Panc1 (cell line): ENCODE measurements around the gene FAM187B. TPM values are rescaled to one million over a fixed set of nuclear protein-coding genes. Genes with fewer than 3 reads are reported as not detected.

Experiments
- ATAC-seq: fragments of 200-7000 bp; cut with Tn5 transposase; 2 replicates; pipeline ENCODE4 v1.9.1; 2020; ENCODE audit warnings: mild to moderate bottlenecking, moderate library complexity
- BruUV-seq: library from RNA; stranded (reverse); fragments of 400-500 nt; replicated peaks from 2 replicates; lab custom pipeline; 2021; lab: Mats Ljungman, UMichigan
- CTCF ChIA-PET: fragments of 300-600 bp; sonication (Branson Sonifier 250); formaldehyde crosslinking; loops from one replicate; lab custom pipeline; 2022; ENCODE audit warnings: antibody characterized with exemption; lab: Charles Lee
- POLR2A ChIA-PET: fragments of 300-600 bp; sonication (Branson Sonifier 250); formaldehyde crosslinking; loops from one replicate; lab custom pipeline; 2022; ENCODE audit warnings: antibody characterized with exemption; lab: Charles Lee
- DNase-seq: peaks from one replicate; pipeline ENCODE4 v3.0.0-alpha.2; 2010; ENCODE audit warnings: low read depth, low spot score
- H3K27ac ChIP-seq: 2 replicates; pipeline ENCODE4 v1.5.1; 2011; ENCODE audit warnings: mild to moderate bottlenecking, low read length, inconsistent platforms
- H3K27me3 ChIP-seq: fragments of 200-500 bp; sonication (Bioruptor generic); 2 replicates; pipeline ENCODE4 v1.6.0; 2014; ENCODE audit warnings: low read length, inconsistent platforms; ENCODE audit not compliant: control insufficient read depth, insufficient read depth
- H3K36me3 ChIP-seq: fragments of 200-500 bp; sonication (Bioruptor generic); 2 replicates; pipeline ENCODE4 v1.5.1; 2014; ENCODE audit warnings: inconsistent platforms, mild to moderate bottlenecking, low read length, moderate library complexity; ENCODE audit not compliant: control insufficient read depth, insufficient read depth
- H3K4me1 ChIP-seq: 2 replicates; pipeline ENCODE4 v1.5.1; 2011; ENCODE audit warnings: inconsistent platforms, mild to moderate bottlenecking, low read length, moderate library complexity; ENCODE audit not compliant: control insufficient read depth, insufficient read depth
- H3K4me3 ChIP-seq, 2 experiments: 2 replicates each; pipeline ENCODE4 v1.5.1; 2011 to 2012; ENCODE audit warnings: low read depth in 2 of 2, low read length in 2 of 2, mild to moderate bottlenecking in 2 of 2, inconsistent platforms in 1 of 2, moderate library complexity in 1 of 2
- H3K9me3 ChIP-seq: fragments of 200-500 bp; sonication (Bioruptor generic); 2 replicates; pipeline ENCODE4 v1.5.1; 2014; ENCODE audit warnings: low read depth, mild to moderate bottlenecking, inconsistent platforms, low read length, moderate library complexity; ENCODE audit not compliant: control insufficient read depth, insufficient read depth
- POLR2AphosphoS5 ChIP-seq: IDR thresholded peaks from 2 replicates; pipeline ENCODE4 v1.6.1; 2012; ENCODE audit warnings: mild to moderate bottlenecking, low read depth, low read length, moderate library complexity
- REST ChIP-seq, 2 experiments: IDR thresholded peaks; 2 replicates each; pipeline ENCODE4 v1.6.1; 2011 to 2012; ENCODE audit warnings: low read depth in 2 of 2, control low read depth in 1 of 2, low read length in 1 of 2, mild to moderate bottlenecking in 1 of 2, moderate library complexity in 1 of 2; ENCODE audit not compliant: insufficient read depth in 1 of 2
- SIN3A ChIP-seq: IDR thresholded peaks from 2 replicates; pipeline ENCODE4 v1.6.1; 2012; ENCODE audit warnings: low read depth, mild to moderate bottlenecking, low read length, moderate library complexity, borderline replicate concordance; ENCODE audit not compliant: insufficient read depth
- TCF7L2 ChIP-seq: IDR thresholded peaks from 2 replicates; pipeline ENCODE4 v1.6.1; 2011; ENCODE audit warnings: mild to moderate bottlenecking, low read depth, low read length, inconsistent platforms
- in situ Hi-C: cut with HindIII; loops from 2 replicates; pipeline ENCODE4 v1.10.0; 2016; ENCODE audit warnings: low sequenced_read_pairs, low pct_unique_long_range_greater_than_20kb
- intact Hi-C: fragments of 100-400 bp; cut with micrococcal nuclease; formaldehyde crosslinking; loops from one replicate; pipeline ENCODE4 v1.10.0; 2022; ENCODE audit not compliant: unreplicated experiment
- total RNA-seq: library from RNA; stranded (reverse); gene quantifications from one replicate; pipeline ENCODE4 v1.2.1, GENCODE V29; 2021; ENCODE audit not compliant: unreplicated experiment
- TF ChIP-seq, protein P1 (sequence below): fragments of 450-650 bp; IDR thresholded peaks from 2 replicates; pipeline ENCODE4 v1.5.1; 2017; ENCODE audit warnings: mild to moderate bottlenecking

FAM187B gene
- total RNA-seq, 1 experiment from 2014 or later: not detected

DNA sequence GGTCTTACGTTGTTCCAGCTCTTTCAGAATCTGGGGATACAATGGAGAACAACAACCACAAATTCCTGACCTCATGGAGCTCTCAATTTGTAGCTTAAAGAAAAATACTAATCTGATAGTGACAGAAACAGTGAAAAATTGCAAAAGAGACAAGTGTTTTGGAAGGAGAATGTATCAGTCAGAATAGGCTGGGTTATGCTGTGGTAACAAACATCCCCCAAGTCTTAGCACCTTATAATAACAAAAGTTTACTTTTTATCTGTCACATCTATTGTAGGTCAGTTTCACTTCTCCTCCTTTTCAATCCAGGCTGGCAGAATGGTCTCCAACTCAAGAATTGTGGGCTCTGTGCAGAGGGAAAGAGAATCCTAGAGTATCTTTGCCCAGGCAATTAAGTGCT, 9.5 kb downstream of the FAM187B start:
- Histone ChIP-seq H3K4me1 (peaks cover 3% of the 10 kb centered on the region; the same call in 1 of the 2 replicates), H3K27ac (no peak overlapping the region), H3K27me3 (no peaks in the 10 kb centered on the region; the same call in 1 of the 2 replicates), H3K36me3 (no peaks in the 10 kb centered on the region), H3K9me3 (no peaks in the 10 kb centered on the region), H3K4me3 (no peak overlapping the region)
- in situ Hi-C loops: no loop called here
- ChIA-PET POLR2A (no interaction called here), CTCF (no interaction called here)
- no peak for DNase-seq
- TF ChIP-seq TCF7L2 (no peak), REST (IDR thresholded peaks at IDR 0.05; ENCODE audit: insufficient read depth in 1 of 2, low read depth in 2 of 2, low read length in 1 of 2) (no peak), SIN3A (no peak), POLR2AphosphoS5 (no peak)
- TF ChIP-seq, protein P1, sequence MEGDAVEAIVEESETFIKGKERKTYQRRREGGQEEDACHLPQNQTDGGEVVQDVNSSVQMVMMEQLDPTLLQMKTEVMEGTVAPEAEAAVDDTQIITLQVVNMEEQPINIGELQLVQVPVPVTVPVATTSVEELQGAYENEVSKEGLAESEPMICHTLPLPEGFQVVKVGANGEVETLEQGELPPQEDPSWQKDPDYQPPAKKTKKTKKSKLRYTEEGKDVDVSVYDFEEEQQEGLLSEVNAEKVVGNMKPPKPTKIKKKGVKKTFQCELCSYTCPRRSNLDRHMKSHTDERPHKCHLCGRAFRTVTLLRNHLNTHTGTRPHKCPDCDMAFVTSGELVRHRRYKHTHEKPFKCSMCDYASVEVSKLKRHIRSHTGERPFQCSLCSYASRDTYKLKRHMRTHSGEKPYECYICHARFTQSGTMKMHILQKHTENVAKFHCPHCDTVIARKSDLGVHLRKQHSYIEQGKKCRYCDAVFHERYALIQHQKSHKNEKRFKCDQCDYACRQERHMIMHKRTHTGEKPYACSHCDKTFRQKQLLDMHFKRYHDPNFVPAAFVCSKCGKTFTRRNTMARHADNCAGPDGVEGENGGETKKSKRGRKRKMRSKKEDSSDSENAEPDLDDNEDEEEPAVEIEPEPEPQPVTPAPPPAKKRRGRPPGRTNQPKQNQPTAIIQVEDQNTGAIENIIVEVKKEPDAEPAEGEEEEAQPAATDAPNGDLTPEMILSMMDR: no peak
- ATAC-seq: no peak
- BruUV-seq: no TSS peak
- intact Hi-C loops: no loop called here

DNA sequence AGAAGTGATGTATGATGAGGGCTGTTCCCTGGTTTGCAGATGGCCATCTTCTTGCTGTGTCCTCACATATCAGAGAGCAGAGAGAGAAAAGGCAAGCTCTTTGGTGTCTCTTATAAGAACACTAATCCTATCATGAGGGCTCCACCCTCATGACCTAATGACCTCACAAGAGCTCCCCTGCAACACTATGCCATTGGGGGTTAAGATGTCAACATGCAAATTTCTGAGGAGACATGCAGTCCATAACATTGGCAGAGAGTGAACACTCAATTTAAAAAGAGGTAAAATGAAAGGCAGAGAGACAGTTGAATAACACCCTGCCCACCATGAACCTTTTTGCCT, 10.9 kb downstream of the FAM187B start:
- H3K9me3 ChIP-seq: no peaks in the 10 kb centered on the region
- in situ Hi-C loops: no loop called here
- TF ChIP-seq REST (IDR thresholded peaks at IDR 0.05; ENCODE audit: insufficient read depth in 1 of 2, low read depth in 2 of 2, low read length in 1 of 2): no peak
- no peak for TF ChIP-seq SIN3A
- no peak for TF ChIP-seq TCF7L2
- TF ChIP-seq POLR2AphosphoS5: no peak
- TF ChIP-seq, protein P1: no peak
- CTCF ChIA-PET: no interaction called here
- peaks cover 6% of the 10 kb centered on the region; the same call in 1 of the 2 replicates for H3K4me1 ChIP-seq
- POLR2A ChIA-PET: no interaction called here
- no peak overlapping the region for H3K4me3 ChIP-seq
- no TSS peak for BruUV-seq
- DNase-seq: no peak
- intact Hi-C loops: no loop called here
- no peak for ATAC-seq
- no peaks in the 10 kb centered on the region; the same call in 1 of the 2 replicates for H3K27me3 ChIP-seq
- no peak overlapping the region for H3K27ac ChIP-seq
- no peaks in the 10 kb centered on the region for H3K36me3 ChIP-seq
